SK-N-MC (cell line): ENCODE measurements around the gene TCOF1.

Source experiments
- EZH2 ChIP-seq: fragments of 200-600 bp; sonication (generic); IDR thresholded peaks from one replicate; pipeline ENCODE4 v1.6.1; 2017; ENCODE audit warnings: antibody characterized with exemption
- POLR2AphosphoS5 ChIP-seq: IDR thresholded peaks from 2 replicates; pipeline ENCODE4 v1.6.1; 2012; ENCODE audit warnings: mild to moderate bottlenecking, low read depth, low read length, borderline replicate concordance

DNA sequence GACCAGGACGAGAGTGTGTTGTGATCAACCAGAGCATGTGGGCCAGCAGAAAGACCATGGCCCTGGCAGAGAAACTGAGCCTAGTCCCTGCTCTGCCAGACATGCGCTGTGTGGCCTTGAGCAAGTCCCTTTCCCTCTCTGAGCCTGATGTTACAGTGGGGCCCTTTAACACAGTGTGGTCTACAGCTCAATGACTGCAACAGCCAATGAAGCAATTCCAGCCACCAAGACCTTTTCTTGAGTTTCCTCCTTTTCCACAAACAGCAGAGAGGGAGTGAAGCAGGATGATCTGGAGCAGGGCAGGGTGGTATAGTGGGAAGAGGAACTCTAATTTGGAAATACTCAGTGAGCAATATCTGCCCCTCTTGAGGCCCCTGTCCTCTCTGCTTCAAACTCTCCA is 29.0 kb upstream of the TCOF1 start:
- TF ChIP-seq EZH2, result no peak
- no peak for TF ChIP-seq POLR2AphosphoS5
